GM21381 (cell line): ENCODE measurements around the gene PGRMC1.
"Not testable (repeated sequence)": the region's sequence is repeated elsewhere in the genome, so short reads cannot be mapped to it uniquely, and the experiment has no call there.

ENCODE experiments used
- ATAC-seq: cut with Tn5 transposase; IDR thresholded peaks from one replicate; pipeline ENCODE4 v1.9.1; 2021; ENCODE audit warnings: mild to moderate bottlenecking, moderate library complexity; ENCODE audit not compliant: unreplicated experiment

Gene PGRMC1

GRCh38 chrX:119235872-119236622 is at the start of gene PGRMC1:
PGRMC1 (plus strand) TSS chrX:119236285; CDS start chrX:119236364, 79 bp downstream.
- ATAC-seq, result peak; percentile 92

DNA sequence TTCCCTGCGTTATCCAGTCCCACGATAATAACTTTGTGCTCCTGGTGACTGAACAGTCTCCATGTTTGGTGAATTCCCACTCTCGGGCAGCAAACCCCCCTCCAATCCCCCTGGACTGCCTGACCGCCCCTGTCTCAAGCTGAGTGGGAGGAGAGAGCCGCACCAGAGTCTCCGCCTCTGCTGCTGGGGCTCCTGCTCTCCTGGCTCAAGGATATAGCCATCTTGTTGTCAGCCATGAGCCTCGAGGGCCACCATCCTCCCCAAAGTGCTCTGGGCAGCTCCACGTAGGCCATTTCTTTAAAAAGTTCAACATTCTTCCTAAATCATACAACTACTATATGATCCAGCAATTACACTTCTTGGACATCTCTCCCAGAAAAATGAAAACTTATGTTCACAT is 49.3 kb upstream of the PGRMC1 start:
- no peak for ATAC-seq

- ATAC-seq, result no peak
Observed at GRCh38 chrX:119187298-119187697, 48.8 kb upstream of the PGRMC1 start.

- no peak for ATAC-seq
Observed at GRCh38 chrX:119189115-119189514, 47.0 kb upstream of the PGRMC1 start.

- no peak for ATAC-seq
Observed at GRCh38 chrX:119189595-119189994, 46.5 kb upstream of the PGRMC1 start.

DNA sequence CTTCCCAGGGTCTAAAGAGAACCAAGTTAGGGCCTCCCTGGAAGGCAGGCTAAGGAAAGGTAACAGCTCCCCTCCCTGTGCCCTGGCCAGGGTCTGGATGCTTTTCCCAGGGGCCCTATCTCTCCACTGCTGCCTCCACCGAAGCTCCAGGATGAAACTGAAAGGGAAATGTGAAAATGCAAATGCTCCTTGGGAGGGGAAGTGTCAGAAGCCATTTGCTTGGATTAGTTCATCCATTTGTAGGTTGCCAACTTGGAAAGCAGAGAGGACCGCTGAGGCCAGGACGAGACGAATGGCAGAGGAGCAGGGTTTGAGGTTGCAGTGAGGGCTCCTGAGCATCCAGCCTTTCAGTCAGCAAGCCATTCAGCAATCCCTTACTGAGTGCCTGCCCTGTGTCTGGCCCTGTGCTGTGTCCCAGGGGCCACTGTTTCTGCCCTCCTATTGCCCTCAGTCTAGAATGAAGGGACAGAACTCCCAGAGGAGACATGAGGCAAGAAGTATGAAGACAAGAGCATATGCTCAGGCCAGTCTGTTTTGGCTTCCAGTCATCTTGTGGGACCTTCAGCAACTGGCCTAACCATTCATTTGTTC is 45.9 kb upstream of the PGRMC1 start:
- no peak for ATAC-seq

DNA sequence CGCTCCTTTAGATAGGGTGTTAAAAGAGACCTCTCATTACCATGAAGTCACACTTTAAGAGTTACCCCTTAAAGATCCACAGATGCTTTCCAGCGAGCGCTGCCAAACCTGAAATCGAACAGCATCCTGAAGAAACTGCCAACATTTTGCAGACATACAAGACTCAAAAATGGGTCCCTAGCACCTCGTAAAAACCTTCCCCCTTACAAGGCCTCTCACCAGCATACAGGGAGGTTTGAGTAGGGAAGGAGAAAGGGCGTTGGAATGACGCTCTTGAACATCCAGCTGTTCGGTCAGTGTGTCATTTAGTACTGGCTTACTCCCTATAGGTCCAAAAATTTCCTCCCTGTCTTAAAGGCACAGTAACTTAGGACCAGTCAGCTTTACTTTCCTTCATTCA is 45.3 kb upstream of the PGRMC1 start:
- no peak for ATAC-seq

GRCh38 chrX:119194621-119195020 is 41.5 kb upstream of the PGRMC1 start:
- ATAC-seq, result no peak

GRCh38 chrX:119201570-119201969 is 34.5 kb upstream of the PGRMC1 start:
- no peak for ATAC-seq

DNA sequence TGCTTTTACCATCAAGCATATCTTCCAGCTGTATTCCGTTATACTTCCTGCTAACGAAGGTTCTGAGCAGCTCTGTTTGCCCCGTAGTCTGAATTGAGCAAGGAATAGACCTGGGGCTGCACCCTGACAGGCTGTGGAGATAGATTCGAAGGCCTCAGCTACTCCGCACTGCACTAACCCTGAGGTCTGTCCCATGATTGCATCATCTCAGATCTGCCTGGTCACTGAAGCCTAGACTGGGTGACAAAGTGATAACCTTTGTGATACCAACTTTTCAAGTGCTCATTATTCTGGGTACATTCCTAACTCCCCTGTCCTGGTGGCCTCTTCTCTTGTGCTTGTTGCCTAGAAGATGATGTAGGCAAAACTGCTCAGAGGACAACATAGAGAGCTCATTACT is 29.9 kb upstream of the PGRMC1 start:
- no peak for ATAC-seq

- ATAC-seq, result not testable (repeated sequence)
Observed at GRCh38 chrX:119207483-119207882, 28.6 kb upstream of the PGRMC1 start.

DNA sequence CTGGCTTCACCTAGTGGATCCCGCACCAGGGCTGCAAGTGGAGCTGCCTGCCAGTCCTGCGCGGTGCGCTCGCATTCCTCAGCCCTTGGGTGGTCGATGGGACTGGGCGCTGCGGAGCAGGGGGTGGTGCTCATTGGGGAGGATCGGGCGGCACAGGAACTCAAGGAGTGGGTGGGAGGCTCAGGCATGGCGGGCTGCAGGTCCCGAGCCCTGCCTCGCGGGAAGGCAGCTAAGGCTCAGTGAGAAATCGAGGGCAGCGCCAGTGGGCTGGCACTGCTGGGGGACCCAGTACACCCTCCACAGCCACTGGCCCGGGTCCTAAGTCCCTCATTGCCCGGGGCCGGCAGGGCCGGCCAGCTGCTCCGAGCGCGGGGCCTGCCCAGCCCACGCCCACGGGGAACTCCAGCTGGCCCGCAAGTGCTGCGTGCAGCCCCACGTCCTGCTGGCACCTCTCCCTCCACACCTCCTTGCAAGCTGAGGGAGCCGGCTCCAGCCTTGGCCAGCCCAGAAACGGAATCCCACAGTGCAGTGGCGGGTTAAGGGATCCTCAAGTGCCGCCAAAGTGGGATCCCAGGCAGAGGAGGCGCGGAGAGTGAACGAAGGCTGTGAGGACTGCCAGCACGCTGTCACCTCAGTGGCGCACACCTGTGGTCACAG is 27.6 kb upstream of the PGRMC1 start:
- no peak for ATAC-seq

DNA sequence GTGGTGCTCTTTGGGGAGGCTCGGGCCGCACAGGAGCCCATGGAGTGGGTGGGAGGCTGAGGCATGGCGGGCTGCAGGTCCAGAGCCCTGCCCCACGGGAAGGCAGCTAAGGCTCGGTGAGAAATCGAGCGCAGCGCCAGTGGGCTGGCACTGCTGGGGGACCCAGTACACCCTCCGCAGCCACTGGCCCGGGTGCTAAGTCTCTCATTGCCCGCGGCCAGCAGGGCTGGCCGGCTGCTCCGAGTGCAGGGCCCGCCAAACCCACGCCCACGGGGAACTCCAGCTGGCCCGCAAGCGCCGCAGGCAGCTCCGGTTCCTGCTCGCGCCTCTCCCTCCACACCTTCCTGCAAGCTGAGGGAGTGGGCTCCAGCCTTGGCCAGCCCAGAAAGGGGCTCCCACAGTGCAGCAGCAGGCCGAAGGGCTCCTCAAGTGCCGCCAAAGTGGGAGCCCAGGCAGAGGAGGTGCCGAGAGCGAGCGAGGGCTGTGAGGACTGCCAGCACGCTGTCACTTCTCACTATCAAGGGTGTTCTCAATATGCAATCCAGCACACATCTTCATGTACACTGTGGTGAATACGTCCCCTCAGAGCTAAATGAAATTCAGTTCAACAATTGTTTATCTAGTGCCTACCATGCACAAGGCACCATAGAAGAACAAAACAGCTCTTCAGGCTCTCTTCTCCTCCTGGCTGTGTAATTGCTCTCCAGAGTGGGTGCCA is 25.0 kb upstream of the PGRMC1 start:
- ATAC-seq, result not testable (repeated sequence)

DNA sequence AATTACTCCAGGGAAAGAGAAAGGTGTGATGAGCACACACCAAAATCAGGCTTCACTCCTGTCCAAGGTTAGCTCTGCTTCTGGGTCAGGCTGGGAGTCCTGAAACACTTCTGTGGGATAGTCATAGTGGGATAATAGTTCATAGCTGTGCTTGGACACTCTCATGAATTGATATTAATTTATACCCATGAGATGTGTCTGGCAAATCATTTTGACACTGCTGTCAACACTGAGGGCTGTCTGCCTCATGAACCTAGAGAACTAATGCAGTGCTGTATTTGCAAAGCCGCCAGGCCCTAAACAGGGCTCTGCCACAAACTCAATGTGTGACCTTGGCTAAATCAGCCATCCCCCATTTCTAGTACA is 24.5 kb upstream of the PGRMC1 start:
- ATAC-seq, result no peak

GRCh38 chrX:119218198-119218597 is 17.9 kb upstream of the PGRMC1 start:
- ATAC-seq, result no peak

DNA sequence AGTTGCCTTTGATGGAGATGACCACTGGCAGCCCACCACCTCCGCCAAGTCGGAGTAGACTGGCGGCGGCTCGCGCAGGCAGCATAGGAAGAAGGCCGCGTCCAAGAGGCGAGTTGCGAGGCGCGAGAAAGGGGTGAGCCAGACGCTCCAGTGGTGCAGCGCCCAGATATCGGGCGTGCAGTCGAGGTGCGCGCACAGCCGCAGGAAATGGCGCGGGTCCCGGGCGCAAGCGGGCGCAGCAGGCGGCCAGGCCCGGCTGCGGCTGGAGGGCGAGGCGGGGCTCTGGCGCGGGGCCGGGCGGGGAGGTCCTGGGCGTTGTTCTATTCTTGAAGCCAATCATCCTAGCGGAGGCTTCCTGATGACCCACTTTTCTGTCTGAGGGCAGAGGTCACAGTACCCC is 13.2 kb upstream of the PGRMC1 start:
- no peak for ATAC-seq

GRCh38 chrX:119223783-119224182 is 12.3 kb upstream of the PGRMC1 start:
- no peak for ATAC-seq

DNA sequence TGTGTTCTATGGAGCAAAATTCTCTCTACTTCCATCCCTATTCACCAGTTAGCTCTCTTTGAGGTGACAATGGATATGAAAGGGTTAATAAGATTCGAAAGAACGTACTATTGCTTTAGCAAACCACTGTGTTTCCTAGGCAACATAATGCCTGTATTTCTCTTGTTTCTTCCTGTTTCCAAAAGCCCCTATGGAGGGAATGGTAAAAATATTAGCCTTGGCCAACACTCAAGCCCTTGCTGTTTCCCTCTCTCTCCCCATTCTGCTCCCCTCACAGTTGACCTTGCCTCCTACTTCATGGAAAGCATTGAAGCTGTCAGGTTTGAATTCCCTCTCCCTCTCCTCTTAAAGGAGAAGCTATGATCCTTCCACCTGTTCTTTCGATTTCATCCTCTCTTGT is 9.6 kb upstream of the PGRMC1 start:
- no peak for ATAC-seq

GRCh38 chrX:119228512-119229252 is 7.4 kb upstream of the PGRMC1 start:
- no peak for ATAC-seq

DNA sequence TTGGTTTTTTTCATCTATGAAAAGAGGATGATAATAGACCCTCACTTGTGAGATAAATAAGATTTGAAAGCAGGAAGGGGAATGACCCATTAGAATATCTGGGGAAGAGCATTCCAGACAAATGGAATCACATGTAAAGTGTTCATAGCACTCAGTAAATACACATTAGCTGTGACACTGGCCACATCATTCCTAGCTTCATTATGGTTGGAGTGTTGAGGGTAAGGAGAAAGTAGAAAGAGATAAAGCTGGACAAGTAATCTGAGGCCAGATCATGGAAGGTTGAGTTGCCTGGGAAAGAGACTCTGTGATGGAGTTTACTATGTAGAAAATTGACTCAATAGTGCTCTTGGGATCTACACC is 6.9 kb upstream of the PGRMC1 start:
- no peak for ATAC-seq

GRCh38 chrX:119230850-119231249 is 5.2 kb upstream of the PGRMC1 start:
- ATAC-seq, result no peak
